ENCODE data around the gene RPH3AL.

GRCh38 chr17:352421-353212 is at the start of gene RPH3AL:
- TF ChIP-seq YY1 (IDR thresholded peaks at IDR 0.05; ENCODE audit: low read depth) (no peak), RAD21 (IDR thresholded peaks at IDR 0.05; ENCODE audit: low read depth) (no peak), TAF1 (IDR thresholded peaks at IDR 0.05; ENCODE audit: low read depth) (no peak), MAX (IDR thresholded peaks at IDR 0.05) (no peak), EP300 (IDR thresholded peaks at IDR 0.05; ENCODE audit: borderline replicate concordance) (no peak), CREB1 (IDR thresholded peaks at IDR 0.05; ENCODE audit: low read depth) (no peak), CEBPB (IDR thresholded peaks at IDR 0.05) (no peak), REST (IDR thresholded peaks at IDR 0.05; ENCODE audit: low read depth) (no peak), TEAD4 (IDR thresholded peaks at IDR 0.05) (no peak), USF1 (IDR thresholded peaks at IDR 0.05) (no peak)

All from Ishikawa (cell line).